Pulmonary artery endothelial cell (primary cell): ENCODE results near the gene TOM1L2. TPM values are rescaled to one million over a fixed set of nuclear protein-coding genes. Genes with fewer than 3 reads are reported as not detected.

ENCODE experiments used
- DNase-seq: peaks from one replicate; pipeline ENCODE4 v3.0.0-alpha.2; 2011; ENCODE audit warnings: low read depth, low spot score
- total RNA-seq: library from RNA; depleted of rRNA; stranded (reverse); fragments of >200 nt; gene quantifications from 2 replicates; pipeline ENCODE4 v1.2.3, GENCODE V29; 2014

Gene TOM1L2
- total RNA-seq, 1 donor from 2014 or later, result 14.3 TPM

- DNase-seq, result no peak
These were observed 151.6 kb downstream of the TOM1L2 start for GRCh38 chr17:17820463-17821158.

- no peak for DNase-seq
These were observed 152.2 kb downstream of the TOM1L2 start for GRCh38 chr17:17820046-17820445.

GRCh38 chr17:17819561-17819995 is 152.6 kb downstream of the TOM1L2 start:
- peak; percentile 72 for DNase-seq

DNA sequence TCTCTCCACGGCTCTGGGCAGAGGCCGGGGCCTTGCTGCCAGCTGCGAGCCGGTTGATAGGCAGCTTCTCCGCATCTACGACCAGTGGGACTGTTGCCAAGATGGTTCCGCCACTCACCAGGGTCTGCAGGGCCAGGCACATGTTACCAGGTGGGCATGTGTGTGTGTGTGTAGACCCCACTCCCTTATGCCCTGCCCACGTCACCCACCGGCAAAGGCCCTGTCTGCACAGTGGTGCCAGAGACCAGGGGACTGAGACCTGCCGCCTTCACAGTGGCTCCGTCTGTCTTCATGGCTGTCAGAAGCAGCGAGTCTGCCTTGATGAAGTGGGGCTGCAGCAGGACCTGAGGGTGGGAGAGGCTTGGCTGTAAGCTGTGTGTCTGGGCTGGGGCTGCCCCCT is 153.1 kb downstream of the TOM1L2 start:
- DNase-seq, result no peak

GRCh38 chr17:17818088-17818526 is 154.1 kb downstream of the TOM1L2 start:
- no peak for DNase-seq

GRCh38 chr17:17817552-17817947 is 154.7 kb downstream of the TOM1L2 start:
- DNase-seq, result no peak

GRCh38 chr17:17816831-17817551 is 155.2 kb downstream of the TOM1L2 start:
- no peak for DNase-seq

GRCh38 chr17:17816240-17816814 is 155.9 kb downstream of the TOM1L2 start:
- DNase-seq, result no peak

GRCh38 chr17:17815436-17816200 is 156.6 kb downstream of the TOM1L2 start:
- no peak for DNase-seq

GRCh38 chr17:17815062-17815406 is 157.2 kb downstream of the TOM1L2 start:
- DNase-seq, result no peak

DNA sequence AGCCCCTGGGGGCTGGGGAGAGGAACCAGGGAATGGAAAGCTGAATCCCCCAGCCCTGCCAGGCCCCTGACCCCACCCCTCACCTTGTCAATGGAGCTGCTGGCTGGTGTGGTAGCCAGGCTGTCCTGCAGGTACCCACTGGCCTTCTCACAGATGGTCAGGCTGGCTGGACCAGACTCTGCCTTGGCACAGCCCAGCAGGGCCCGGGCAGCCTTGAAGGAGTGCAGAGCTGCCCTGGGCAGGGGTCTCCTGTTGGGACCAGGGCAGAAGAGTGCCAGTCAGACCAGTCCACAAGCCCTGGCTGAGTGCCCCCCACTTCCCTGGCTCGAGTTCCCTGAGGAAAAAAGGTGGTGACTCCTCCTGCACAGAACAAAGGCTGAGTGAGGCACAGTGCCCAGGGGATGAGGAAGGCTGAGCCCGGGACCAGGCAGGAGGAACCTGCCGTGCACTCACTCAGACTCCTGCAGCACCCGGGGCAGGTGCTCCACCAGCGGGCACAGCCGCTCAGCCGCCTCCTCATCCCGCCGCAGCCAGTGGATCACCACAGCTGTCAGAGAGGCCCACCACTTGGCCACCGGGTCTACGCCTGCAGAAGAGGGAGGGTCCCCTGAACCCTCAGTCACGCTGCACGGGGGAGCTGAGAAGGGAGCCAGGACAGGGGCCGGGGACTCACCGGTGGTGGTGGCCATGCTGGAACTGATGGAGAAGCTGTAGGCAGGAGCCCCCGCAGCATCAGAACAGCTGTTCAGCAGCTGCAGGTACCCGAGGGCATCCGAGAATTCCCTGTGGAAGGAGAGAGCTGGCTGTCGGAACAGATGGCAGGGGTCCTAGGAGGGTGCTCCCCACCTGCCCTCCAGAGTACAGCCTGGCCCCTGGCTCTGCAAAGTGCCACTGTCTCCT is 157.8 kb downstream of the TOM1L2 start:
- DNase-seq, result no peak

GRCh38 chr17:17813725-17814095 is 158.5 kb downstream of the TOM1L2 start:
- DNase-seq, result no peak

DNA sequence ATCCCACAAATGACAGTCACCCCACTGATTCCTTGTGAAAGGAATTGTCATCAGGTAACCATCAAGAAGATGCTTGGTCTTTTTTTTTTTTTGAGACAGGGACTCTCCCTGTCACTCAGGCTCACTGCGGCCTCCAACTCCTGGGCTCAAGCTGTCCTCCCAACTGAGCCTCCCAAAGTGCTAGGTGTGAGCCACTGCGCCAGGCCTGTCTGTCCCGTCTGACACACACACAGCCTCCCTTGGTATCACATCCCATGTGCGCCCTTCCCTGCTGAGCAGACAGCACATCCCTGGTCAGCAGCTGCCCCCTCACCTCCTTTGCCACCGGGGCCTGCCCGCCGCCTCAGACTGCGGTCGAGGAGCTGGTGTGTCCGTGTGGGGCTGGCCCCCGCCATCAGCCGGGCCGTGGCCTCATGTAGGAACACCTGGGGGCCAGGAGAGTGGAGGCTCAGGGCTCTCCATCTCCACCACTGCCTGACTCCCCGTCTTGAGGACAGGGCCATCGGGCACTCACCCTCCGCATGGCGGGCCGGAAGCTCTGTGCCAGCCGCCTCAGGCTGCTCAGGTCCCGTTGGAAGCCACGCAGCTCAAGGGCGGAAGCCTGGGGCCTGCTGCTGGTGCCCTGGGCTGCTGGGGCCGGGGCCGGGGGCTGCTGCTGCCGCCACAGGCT is 159.0 kb downstream of the TOM1L2 start:
- no peak for DNase-seq

- DNase-seq, result no peak
These were observed 159.8 kb downstream of the TOM1L2 start for GRCh38 chr17:17812211-17813054.

DNA sequence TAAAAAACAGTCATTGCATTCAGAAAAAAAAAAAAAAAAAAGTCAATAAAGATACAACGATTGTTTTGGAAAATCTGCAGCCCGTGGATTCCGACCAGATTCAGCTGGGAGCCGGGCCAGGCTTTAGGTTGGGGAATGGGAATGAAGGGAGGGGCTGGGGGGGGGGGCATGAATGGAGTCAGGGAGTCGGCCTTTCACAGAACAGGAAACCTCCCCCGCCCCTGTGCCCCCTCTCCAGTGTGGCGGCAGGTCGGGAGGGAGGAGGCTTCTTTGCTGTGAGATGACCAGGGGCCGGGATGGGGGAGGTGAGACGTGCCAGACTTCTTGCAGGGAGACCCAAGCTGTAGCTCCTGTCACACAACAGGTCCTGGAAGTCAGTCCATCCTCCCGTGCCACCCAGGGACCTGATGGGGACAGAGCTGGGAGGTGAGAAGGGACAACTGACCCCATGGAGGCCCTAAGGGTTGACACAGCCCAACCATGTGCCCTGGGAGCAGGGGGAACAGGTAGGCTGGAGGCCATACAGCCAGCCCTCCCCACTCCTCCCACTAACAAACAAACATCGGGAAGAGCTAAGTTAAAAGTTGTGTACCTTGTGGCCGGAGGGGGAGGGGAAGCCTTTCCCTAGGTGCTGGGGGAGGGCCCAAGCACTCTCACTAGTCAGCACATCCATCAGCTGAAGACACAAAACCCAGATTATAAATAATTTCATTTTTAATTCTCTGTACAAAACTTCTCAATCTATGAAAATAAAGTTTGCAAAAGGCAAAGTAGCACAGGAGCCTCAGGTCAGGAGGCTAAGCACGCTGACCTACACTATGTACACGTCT is 160.6 kb downstream of the TOM1L2 start:
- DNase-seq, result no peak

- DNase-seq, result no peak
These were observed 161.3 kb downstream of the TOM1L2 start for GRCh38 chr17:17810895-17811248.

DNA sequence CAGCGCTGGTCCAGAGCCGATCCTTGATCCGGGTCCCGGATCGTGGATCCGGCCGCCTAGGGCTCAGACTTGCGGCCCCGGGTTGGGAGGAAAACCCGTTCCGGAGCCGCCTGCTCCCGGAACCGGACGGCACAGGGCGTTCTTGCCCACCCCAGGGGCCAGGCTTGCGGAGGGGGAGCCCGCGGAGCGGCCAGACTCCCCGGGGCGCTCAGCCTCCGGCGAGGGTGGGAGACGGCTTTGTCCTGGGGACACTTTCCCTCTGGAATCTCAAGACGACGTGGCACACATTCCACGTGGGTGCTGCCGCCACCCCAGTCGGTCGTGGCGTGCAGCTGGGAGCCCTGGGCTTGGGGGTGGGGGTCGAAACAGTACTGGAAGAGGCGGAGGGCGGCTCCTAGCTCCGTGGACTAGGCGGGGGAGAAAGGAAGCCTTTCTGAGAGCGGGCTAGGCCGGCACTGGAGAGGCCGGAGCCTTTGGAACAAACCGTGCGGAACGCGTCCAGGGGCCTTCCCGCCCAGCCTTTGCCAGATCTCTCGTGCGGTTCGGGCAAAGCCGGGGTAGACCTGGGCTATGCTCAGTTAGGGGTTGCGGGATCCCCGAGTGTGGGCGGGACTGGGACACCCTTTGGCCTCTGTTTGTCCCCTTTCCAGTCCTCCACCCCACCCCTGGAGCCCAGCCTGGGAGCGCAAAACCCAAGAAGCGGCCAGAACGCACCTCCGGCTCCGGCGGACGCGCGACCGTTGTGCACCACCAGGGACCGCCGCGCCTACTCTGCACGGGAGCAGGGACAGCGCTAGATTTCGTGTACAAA is 161.9 kb downstream of the TOM1L2 start:
- DNase-seq, result no peak
